D341Med (cell line): ENCODE measurements around the gene GALNT10.

ENCODE experiments used
- DNase-seq: peaks from one replicate; pipeline ENCODE4 v3.0.0; 2012; ENCODE audit warnings: low spot score

The GALNT10 gene

GRCh38 chr5:154324033-154324432 is 133.5 kb downstream of the GALNT10 start:
- DNase-seq = no peak

- DNase-seq = no peak
These were observed 135.0 kb downstream of the GALNT10 start for GRCh38 chr5:154325566-154325965.

- DNase-seq = no peak
These were observed 138.5 kb downstream of the GALNT10 start for GRCh38 chr5:154329062-154329461.

- no peak for DNase-seq
These were observed 139.0 kb downstream of the GALNT10 start for GRCh38 chr5:154329519-154330040.

GRCh38 chr5:154330097-154330667 is 139.6 kb downstream of the GALNT10 start:
- no peak for DNase-seq

GRCh38 chr5:154331232-154331631 is 140.7 kb downstream of the GALNT10 start:
- no peak for DNase-seq

- no peak for DNase-seq
These were observed 141.4 kb downstream of the GALNT10 start for GRCh38 chr5:154331924-154332323.

- DNase-seq = no peak
These were observed 141.9 kb downstream of the GALNT10 start for GRCh38 chr5:154332451-154332850.

GRCh38 chr5:154333016-154333415 is 142.5 kb downstream of the GALNT10 start:
- DNase-seq = no peak

- no peak for DNase-seq
These were observed 144.0 kb downstream of the GALNT10 start for GRCh38 chr5:154334406-154335064.

GRCh38 chr5:154335065-154335448 is 144.5 kb downstream of the GALNT10 start:
- no peak for DNase-seq

GRCh38 chr5:154341620-154342019 is 151.1 kb downstream of the GALNT10 start:
- DNase-seq = no peak

GRCh38 chr5:154342211-154342610 is 151.7 kb downstream of the GALNT10 start:
- no peak for DNase-seq

- DNase-seq = no peak
These were observed 152.4 kb downstream of the GALNT10 start for GRCh38 chr5:154342963-154343362.

GRCh38 chr5:154344461-154344860 is 153.9 kb downstream of the GALNT10 start:
- no peak for DNase-seq

GRCh38 chr5:154345255-154345952 is 154.9 kb downstream of the GALNT10 start:
- DNase-seq = no peak

- no peak for DNase-seq
These were observed 155.9 kb downstream of the GALNT10 start for GRCh38 chr5:154346427-154346826.

- no peak for DNase-seq
These were observed 159.2 kb downstream of the GALNT10 start for GRCh38 chr5:154349626-154350264.

- no peak for DNase-seq
These were observed 160.6 kb downstream of the GALNT10 start for GRCh38 chr5:154351141-154351540.

- no peak for DNase-seq
These were observed 161.0 kb downstream of the GALNT10 start for GRCh38 chr5:154351566-154351965.

GRCh38 chr5:154352960-154353548 is 162.5 kb downstream of the GALNT10 start:
- DNase-seq = no peak

- DNase-seq = no peak
These were observed 164.6 kb downstream of the GALNT10 start for GRCh38 chr5:154355129-154355611.
